H1 (cell line): ENCODE results near the gene CNOT2. TPM values are rescaled to one million over a fixed set of nuclear protein-coding genes. Genes with fewer than 3 reads are reported as not detected.

Experiments used
- CTCF ChIA-PET: fragments of 300-600 bp; sonication (Branson Sonifier 250); formaldehyde crosslinking; loops from one replicate; lab custom pipeline; 2021; ENCODE audit not compliant: partially characterized antibody; lab: Charles Lee
- POLR2A ChIA-PET: fragments of 300-600 bp; sonication (Branson Sonifier 250); formaldehyde crosslinking; loops from one replicate; lab custom pipeline; 2021; ENCODE audit warnings: inconsistent platforms; ENCODE audit not compliant: partially characterized antibody; lab: Charles Lee
- DNase-seq, 2 experiments: peaks; one replicate each; pipeline versions ENCODE4 v3.0.0 to v3.0.0-alpha.2; 2010 to 2022; ENCODE audit warnings: low spot score in 2 of 2, low read depth in 1 of 2, mixed read lengths in 1 of 2
- FAIRE-seq: peaks from 2 replicates; lab custom pipeline; 2011; peaks lifted over from hg19 to GRCh38; lab: Jason Lieb, UNC
- H2AFZ ChIP-seq: 2 replicates; pipeline ENCODE4 v1.8.1; 2012; ENCODE audit warnings: low read length, inconsistent platforms
- H2AK5ac ChIP-seq: 2 replicates; pipeline ENCODE4 v1.6.1; 2013; ENCODE audit warnings: low read depth, low read length
- H2BK120ac ChIP-seq: replicated peaks from 2 replicates; pipeline ENCODE3; 2013; ENCODE audit warnings: low read depth, low read length, inconsistent platforms
- H2BK12ac ChIP-seq: 2 replicates; pipeline ENCODE4 v1.6.1; 2013; ENCODE audit warnings: low read depth, low read length
- H2BK15ac ChIP-seq: 2 replicates; pipeline ENCODE4 v1.6.1; 2013; ENCODE audit warnings: low read length
- H2BK20ac ChIP-seq: 2 replicates; pipeline ENCODE4 v1.6.1; 2013; ENCODE audit warnings: low read length
- H2BK5ac ChIP-seq: 2 replicates; pipeline ENCODE4 v1.6.1; 2013; ENCODE audit warnings: low read depth, low read length
- H3K14ac ChIP-seq: 2 replicates; pipeline ENCODE4 v1.6.1; 2013; ENCODE audit warnings: inconsistent platforms; ENCODE audit not compliant: insufficient read length
- H3K18ac ChIP-seq: 2 replicates; pipeline ENCODE4 v1.6.1; 2013; ENCODE audit warnings: low read length; ENCODE audit errors: extremely low read depth
- H3K23ac ChIP-seq: 2 replicates; pipeline ENCODE4 v1.6.1; 2013; ENCODE audit warnings: inconsistent platforms; ENCODE audit not compliant: insufficient read length
- H3K23me2 ChIP-seq: 2 replicates; pipeline ENCODE4 v1.6.1; 2013; ENCODE audit warnings: low read depth, low read length
- H3K27ac ChIP-seq: 2 replicates; pipeline ENCODE4 v1.6.1; 2011; ENCODE audit warnings: low read depth, low read length, inconsistent platforms
- H3K27me3 ChIP-seq, 4 experiments: replicated peaks in 1 of 4; 1 replicate in 1 of 4; 2 replicates in 3 of 4; pipeline versions ENCODE4 v1.6.1 to v1.8.1; 2011 to 2013; ENCODE audit warnings: low read length in 3 of 4, mild to moderate bottlenecking in 3 of 4, inconsistent platforms in 2 of 4, mixed read lengths in 2 of 4, moderate library complexity in 1 of 4; ENCODE audit not compliant: control insufficient read depth in 3 of 4, insufficient read depth in 3 of 4; ENCODE audit errors: extremely low read depth in 1 of 4
- H3K36me3 ChIP-seq, 4 experiments: 2 replicates each; pipeline versions ENCODE4 v1.6.1 to v1.8.1; 2011 to 2013; ENCODE audit warnings: mild to moderate bottlenecking in 4 of 4, low read length in 3 of 4, moderate library complexity in 2 of 4, control low read depth in 1 of 4, inconsistent platforms in 1 of 4; ENCODE audit not compliant: insufficient read depth in 4 of 4, control insufficient read depth in 2 of 4
- H3K4ac ChIP-seq: replicated peaks from 2 replicates; pipeline ENCODE3; 2013; ENCODE audit warnings: low read length, low read depth, mixed read lengths, inconsistent platforms; ENCODE audit not compliant: insufficient read length
- H3K4me1 ChIP-seq, 4 experiments: replicated peaks in 1 of 4; 1 replicate in 1 of 4; 2 replicates in 3 of 4; pipeline versions ENCODE4 v1.6.1 to v1.8.1; 2011 to 2013; ENCODE audit warnings: low read length in 3 of 4, inconsistent platforms in 2 of 4, mixed read lengths in 1 of 4; ENCODE audit not compliant: insufficient read depth in 4 of 4, control insufficient read depth in 3 of 4
- H3K4me2 ChIP-seq, 2 experiments: 2 replicates each; pipeline versions ENCODE4 v1.6.1 to v1.8.1; 2011 to 2013; ENCODE audit warnings: low read depth in 2 of 2, low read length in 2 of 2, control low read depth in 1 of 2, inconsistent platforms in 1 of 2, mild to moderate bottlenecking in 1 of 2; ENCODE audit not compliant: insufficient read depth in 1 of 2
- H3K4me3 ChIP-seq, 4 experiments: fragments of 200-600, 300-600 bp in 1 of 4; sonication (generic), shearing (Covaris generic), sonication (Bioruptor Twin) in 1 of 4; 2 replicates each; pipeline versions ENCODE4 v1.5.1 to v1.8.1; 2011 to 2016; ENCODE audit warnings: low read length in 4 of 4, low read depth in 3 of 4, control low read depth in 2 of 4, inconsistent platforms in 2 of 4, mild to moderate bottlenecking in 2 of 4, mixed read lengths in 1 of 4, moderate library complexity in 1 of 4; ENCODE audit not compliant: insufficient read depth in 2 of 4; ENCODE audit errors: extremely low read depth in 1 of 4
- H3K56ac ChIP-seq: replicated peaks from 2 replicates; pipeline ENCODE3; 2013; ENCODE audit warnings: low read depth, mild to moderate bottlenecking, mixed read lengths, low read length, inconsistent platforms; ENCODE audit not compliant: insufficient read length
- H3K79me1 ChIP-seq: 2 replicates; pipeline ENCODE4 v1.6.1; 2013; ENCODE audit warnings: low read depth, low read length, control low read depth
- H3K79me2 ChIP-seq, 2 experiments: 2 replicates each; pipeline versions ENCODE4 v1.6.1 to v1.8.1; 2012 to 2013; ENCODE audit warnings: low read length in 2 of 2, mild to moderate bottlenecking in 2 of 2, inconsistent platforms in 1 of 2; ENCODE audit not compliant: insufficient read depth in 2 of 2, control insufficient read depth in 1 of 2
- H3K9ac ChIP-seq, 4 experiments: replicated peaks in 1 of 4; 1 replicate in 1 of 4; 2 replicates in 3 of 4; pipeline versions ENCODE4 v1.6.1 to v1.8.1; 2011 to 2013; ENCODE audit warnings: low read depth in 3 of 4, low read length in 3 of 4, control low read depth in 2 of 4, mild to moderate bottlenecking in 2 of 4, moderate library complexity in 2 of 4, inconsistent platforms in 1 of 4; ENCODE audit errors: extremely low read depth in 1 of 4
- H3K9me3 ChIP-seq, 2 experiments: 2 replicates each; pipeline versions ENCODE4 v1.6.1 to v1.8.1; 2012 to 2013; ENCODE audit warnings: mild to moderate bottlenecking in 2 of 2, moderate library complexity in 2 of 2, control low read depth in 1 of 2, inconsistent platforms in 1 of 2, low read depth in 1 of 2, low read length in 1 of 2, mixed read lengths in 1 of 2; ENCODE audit not compliant: insufficient read depth in 2 of 2
- H4K20me1 ChIP-seq, 2 experiments: replicated peaks in 1 of 2; 2 replicates each; pipeline versions ENCODE3 to v1.8.1; 2011 to 2013; ENCODE audit warnings: inconsistent platforms in 2 of 2, low read length in 2 of 2, mild to moderate bottlenecking in 1 of 2; ENCODE audit not compliant: insufficient read depth in 2 of 2, control insufficient read depth in 1 of 2
- H4K5ac ChIP-seq: 2 replicates; pipeline ENCODE4 v1.6.1; 2013; ENCODE audit warnings: low read length, low read depth, mixed read lengths, inconsistent platforms; ENCODE audit not compliant: insufficient read length
- H4K8ac ChIP-seq: 2 replicates; pipeline ENCODE4 v1.8.0; 2013; ENCODE audit warnings: mild to moderate bottlenecking, moderate library complexity, low read length, inconsistent platforms; ENCODE audit not compliant: insufficient read depth; ENCODE audit errors: extremely low read depth
- H4K91ac ChIP-seq: replicated peaks from 2 replicates; pipeline ENCODE3; 2013; ENCODE audit warnings: low read length, mixed read lengths, inconsistent platforms; ENCODE audit not compliant: insufficient read length
- CEBPB ChIP-seq: IDR thresholded peaks from 2 replicates; pipeline ENCODE4 v1.6.1; 2012; ENCODE audit warnings: low read depth, low read length
- EP300 ChIP-seq, 2 experiments: IDR thresholded peaks; 1 replicate in 1 of 2; 2 replicates in 1 of 2; pipeline ENCODE4 v1.6.1; 2011 to 2012; ENCODE audit warnings: low read depth in 2 of 2, low read length in 2 of 2, mild to moderate bottlenecking in 2 of 2, borderline replicate concordance in 1 of 2, inconsistent platforms in 1 of 2, moderate library complexity in 1 of 2
- HDAC6 ChIP-seq: IDR thresholded peaks from one replicate; pipeline ENCODE4 v1.7.1; 2012; ENCODE audit warnings: low read depth, mild to moderate bottlenecking, inconsistent platforms, low read length, moderate library complexity
- JUN ChIP-seq: IDR thresholded peaks from 2 replicates; pipeline ENCODE4 v1.6.1; 2011; ENCODE audit warnings: low read depth, mild to moderate bottlenecking, improper control_type of control experiment, low read length
- KDM4A ChIP-seq: IDR thresholded peaks from one replicate; pipeline ENCODE4 v1.7.1; 2012; ENCODE audit warnings: low read depth, mild to moderate bottlenecking, moderate library complexity, low read length, inconsistent platforms; ENCODE audit not compliant: severe bottlenecking
- NANOG ChIP-seq: IDR thresholded peaks from 2 replicates; pipeline ENCODE4 v1.6.1; 2011; ENCODE audit warnings: low read length, low read depth, mild to moderate bottlenecking, inconsistent platforms; ENCODE audit not compliant: insufficient read depth, poor library complexity, severe bottlenecking
- RBBP5 ChIP-seq: IDR thresholded peaks from 2 replicates; pipeline ENCODE4 v1.7.1; 2012; ENCODE audit warnings: low read depth, mild to moderate bottlenecking, inconsistent platforms, low read length, moderate library complexity, borderline replicate concordance
- RNF2 ChIP-seq: fragments of 200-900, 300-1000 bp; sonication (generic); IDR thresholded peaks from 2 replicates; pipeline ENCODE4 v1.7.1; 2016; ENCODE audit warnings: borderline replicate concordance, low read depth, mild to moderate bottlenecking, antibody characterized with exemption, low read length; ENCODE audit not compliant: poor library complexity, severe bottlenecking; ENCODE audit errors: missing control alignments
- TCF12 ChIP-seq: IDR thresholded peaks from 2 replicates; pipeline ENCODE4 v1.6.1; 2011; ENCODE audit warnings: low read depth, mild to moderate bottlenecking, low read length
- polyA plus RNA-seq, 7 experiments: library from polyadenylated mRNA; depleted of rRNA in 3 of 7; stranded (reverse) in 5 of 7; unstranded in 2 of 7; fragments of >200 nt in 5 of 7; fragments of 200-250 nt in 2 of 7; gene quantifications; 1 replicate in 5 of 7; 2 replicates in 1 of 7; 4 replicates in 1 of 7; pipeline versions ENCODE4 v1.2.1 to v1.2.3, GENCODE V29; 2011 to 2013; ENCODE audit warnings: missing spikeins in 2 of 7, mixed read lengths in 2 of 7
- total RNA-seq: library from RNA; stranded (reverse); fragmentation: NEBNext Ultra II Directional; extraction: Animal tissue kit (Norgen Biotek cat#: 25700); gene quantifications from 2 replicates; pipeline ENCODE4 v1.2.1, GENCODE V29; 2021

Gene CNOT2
- total and polyA plus RNA-seq, 2 of the 8 experiments (the other 6 are each of a cell fraction or from before 2014, with no cell fraction given): 61.2 to 64.8 TPM

GRCh38 chr12:70314145-70314544 lies 70.9 kb downstream of the CNOT2 start:
- Histone ChIP-seq H3K23ac (no peak overlapping the region), H3K4me3 (no peak overlapping the region), H2BK12ac (no peak overlapping the region), H2AFZ (no peak overlapping the region), H3K23me2 (no peaks in the 10 kb centered on the region), H3K79me2 (peaks cover 0 to 67% of the 10 kb centered on the region in 2 experiments; a peak in 2 of 4 replicates), H3K9me3 (no peaks in the 10 kb centered on the region), H3K9ac (no peak overlapping the region), H4K5ac (no peak overlapping the region), H3K4ac (no peak overlapping the region), H3K14ac (no peak overlapping the region), H4K20me1 (no peaks in the 10 kb centered on the region), H4K91ac (no peak overlapping the region), H2BK15ac (no peak overlapping the region), H2AK5ac (no peak overlapping the region), H3K27me3 (no peaks in the 10 kb centered on the region), H3K36me3 (no peaks in the 10 kb centered on the region; a peak in 1 of 8 replicates), H3K18ac (no peak overlapping the region), H4K8ac (no peak overlapping the region), H2BK20ac (no peak overlapping the region), H2BK120ac (no peak overlapping the region), H3K27ac (no peak overlapping the region), H3K79me1 (no peaks in the 10 kb centered on the region), H2BK5ac (no peak overlapping the region), H3K4me2 (no peak overlapping the region), H3K4me1 (no peaks in the 10 kb centered on the region), H3K56ac (no peak overlapping the region)
- TF ChIP-seq HDAC6 (no peak), NANOG (no peak), JUN (no peak), RNF2 (no peak), RBBP5 (no peak), KDM4A (no peak), CEBPB (no peak), EP300 (IDR thresholded peaks at IDR 0.05; ENCODE audit: borderline replicate concordance in 1 of 2, low read depth in 2 of 2, low read length in 2 of 2) (no peak), TCF12 (no peak)
- DNase-seq (no peak), FAIRE-seq (no peak)
- ChIA-PET POLR2A (no interaction called here), CTCF (interaction anchor here (0.6 to 1.3 kb wide), 2 partner anchors 434 to 1007 kb away, joined by 3 to 4 read pairs; no protein-coding TSS in a partner anchor)
